Skin of body (tissue), 2 donors: ENCODE results near the gene DCX. TPM values are rescaled to one million over a fixed set of nuclear protein-coding genes. Genes with fewer than 3 reads are reported as not detected.

Source experiments
- small RNA-seq: library from RNA; depleted of rRNA; stranded (forward); fragments of <200 nt; gene quantifications from one replicate; pipeline ENCODE3, GENCODE V24; 2014; ENCODE audit warnings: low replicate concordance
- total RNA-seq: library from RNA; depleted of rRNA; stranded (reverse); fragments of >200 nt; gene quantifications from one replicate; pipeline ENCODE4 v1.2.3, GENCODE V29; 2014

DCX gene
- total RNA-seq, 1 donor from 2014 or later, result 2.4 TPM

Small RNA genes lying within 50 kb of the gene (small RNA-seq; reads per million reads assigned to genes)
- gene RNU6-496P, result not detected

Other genes starting within 250 kb of the DCX start
- 41.9 TPM for gene CAPN6, start 141.7 kb downstream of the DCX start, total RNA-seq
- 0.10 TPM for gene SERTM2, start 99.5 kb upstream of the DCX start, total RNA-seq